Sigmoid colon (tissue), 4 donors: ENCODE measurements around the gene KLHL17.

Source experiments
- EP300 ChIP-seq, 4 donors: sonication (generic); formaldehyde crosslinking; IDR thresholded peaks; one replicate each; pipeline ENCODE4 v1.6.1; 2017; ENCODE audit warnings: antibody characterized with exemption in 4 of 4
- POLR2A ChIP-seq, 2 donors: fragments of 450-650 bp; IDR thresholded peaks; one replicate each; pipeline ENCODE4 v1.6.1; 2016; ENCODE audit warnings: antibody characterized with exemption in 2 of 2, mild to moderate bottlenecking in 2 of 2, moderate library complexity in 2 of 2
- POLR2AphosphoS5 ChIP-seq, 4 donors: sonication (generic); formaldehyde crosslinking; IDR thresholded peaks; one replicate each; pipeline ENCODE4 v1.6.1; 2017; ENCODE audit warnings: antibody characterized with exemption in 4 of 4
- TF ChIP-seq, protein P1 (sequence below), 4 experiments: fragments of 450-650 bp in 3 of 4; fragments of 200-600 bp in 1 of 4; IDR thresholded peaks; one replicate each; pipeline ENCODE4 v1.5.1; 2016 to 2019; ENCODE audit warnings: antibody characterized with exemption in 4 of 4, mild to moderate bottlenecking in 3 of 4, moderate library complexity in 2 of 4

DNA sequence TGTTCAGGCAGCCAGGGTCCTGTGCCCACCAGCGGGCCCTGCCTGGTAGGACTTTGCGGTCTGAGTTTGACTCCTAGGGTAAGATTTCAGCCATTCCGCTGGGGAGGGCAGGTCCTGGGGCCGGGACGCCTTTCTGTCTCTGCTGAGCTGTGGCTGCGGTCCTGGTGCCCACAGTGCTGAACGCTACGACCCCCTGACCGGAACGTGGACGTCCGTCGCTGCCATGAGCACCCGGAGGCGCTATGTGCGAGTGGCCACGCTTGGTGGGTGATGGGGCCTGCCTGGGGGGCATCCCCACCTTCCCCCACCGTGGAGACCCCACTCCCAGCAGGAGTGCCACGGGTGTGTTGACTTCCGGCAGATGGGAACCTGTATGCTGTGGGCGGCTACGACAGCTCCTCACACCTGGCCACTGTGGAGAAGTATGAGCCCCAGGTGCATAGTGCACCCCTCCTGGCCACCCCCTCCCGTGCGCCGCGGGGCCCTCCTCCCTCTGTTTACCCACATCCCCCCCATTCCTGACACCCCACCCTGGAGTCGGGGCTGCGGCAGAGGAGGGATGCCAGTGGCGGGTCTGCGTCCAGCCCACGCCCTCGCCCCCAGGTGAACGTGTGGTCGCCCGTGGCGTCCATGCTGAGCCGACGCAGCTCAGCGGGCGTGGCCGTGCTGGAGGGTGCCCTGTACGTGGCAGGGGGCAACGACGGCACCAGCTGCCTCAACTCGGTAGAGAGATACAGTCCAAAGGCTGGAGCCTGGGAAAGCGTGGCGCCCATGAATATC lies 3.6 kb downstream of the KLHL17 start:
- TF ChIP-seq, protein P1, sequence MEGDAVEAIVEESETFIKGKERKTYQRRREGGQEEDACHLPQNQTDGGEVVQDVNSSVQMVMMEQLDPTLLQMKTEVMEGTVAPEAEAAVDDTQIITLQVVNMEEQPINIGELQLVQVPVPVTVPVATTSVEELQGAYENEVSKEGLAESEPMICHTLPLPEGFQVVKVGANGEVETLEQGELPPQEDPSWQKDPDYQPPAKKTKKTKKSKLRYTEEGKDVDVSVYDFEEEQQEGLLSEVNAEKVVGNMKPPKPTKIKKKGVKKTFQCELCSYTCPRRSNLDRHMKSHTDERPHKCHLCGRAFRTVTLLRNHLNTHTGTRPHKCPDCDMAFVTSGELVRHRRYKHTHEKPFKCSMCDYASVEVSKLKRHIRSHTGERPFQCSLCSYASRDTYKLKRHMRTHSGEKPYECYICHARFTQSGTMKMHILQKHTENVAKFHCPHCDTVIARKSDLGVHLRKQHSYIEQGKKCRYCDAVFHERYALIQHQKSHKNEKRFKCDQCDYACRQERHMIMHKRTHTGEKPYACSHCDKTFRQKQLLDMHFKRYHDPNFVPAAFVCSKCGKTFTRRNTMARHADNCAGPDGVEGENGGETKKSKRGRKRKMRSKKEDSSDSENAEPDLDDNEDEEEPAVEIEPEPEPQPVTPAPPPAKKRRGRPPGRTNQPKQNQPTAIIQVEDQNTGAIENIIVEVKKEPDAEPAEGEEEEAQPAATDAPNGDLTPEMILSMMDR (IDR thresholded peaks at IDR 0.05): no peak
- TF ChIP-seq EP300 (IDR thresholded peaks at IDR 0.05): no peak
- TF ChIP-seq POLR2AphosphoS5 (IDR thresholded peaks at IDR 0.05): no peak
- no peak for TF ChIP-seq POLR2A (IDR thresholded peaks at IDR 0.05)
